AG04450 (cell line): ENCODE results near the gene MACROD2. TPM values are rescaled to one million over a fixed set of nuclear protein-coding genes. Genes with fewer than 3 reads are reported as not detected.

Experiments
- CTCF ChIA-PET: fragments of 300-600, 350-600 bp; formaldehyde crosslinking; extraction: SDS; loops from one replicate; lab custom pipeline; 2022; ENCODE audit warnings: antibody characterized with exemption, inconsistent platforms; lab: Charles Lee
- POLR2A ChIA-PET: fragments of 350-600 bp; formaldehyde crosslinking; extraction: SDS; loops from one replicate; lab custom pipeline; 2021; ENCODE audit warnings: antibody characterized with exemption, inconsistent platforms; lab: Yijun Ruan, JAX
- DNase-seq: peaks from one replicate; pipeline ENCODE4 v3.0.0-alpha.2; 2011; ENCODE audit warnings: low read depth, low spot score
- H3K27ac ChIP-seq: one replicate; pipeline ENCODE4 v1.5.1; 2012; ENCODE audit warnings: low read depth, low read length, control low read depth
- H3K27me3 ChIP-seq: one replicate; pipeline ENCODE4 v1.6.0; 2012; ENCODE audit warnings: low read length; ENCODE audit not compliant: control insufficient read depth, insufficient read depth
- H3K4me3 ChIP-seq: 2 replicates; pipeline ENCODE4 v1.5.1; 2011; ENCODE audit warnings: mild to moderate bottlenecking, low read depth, low read length, control low read depth
- H3K9me3 ChIP-seq: 2 replicates; pipeline ENCODE4 v1.5.1; 2012; ENCODE audit warnings: low read length; ENCODE audit not compliant: control insufficient read depth, insufficient read depth
- CTCF ChIP-seq: IDR thresholded peaks from 2 replicates; pipeline ENCODE4 v1.5.1; 2011; ENCODE audit warnings: low read depth, low read length, control low read depth, inconsistent platforms
- polyA plus RNA-seq: library from polyadenylated mRNA; depleted of rRNA; stranded (reverse); fragments of >200 nt; gene quantifications from 2 replicates; pipeline ENCODE4 v1.2.3, GENCODE V29; 2011

The MACROD2 gene
- polyA plus RNA-seq, 1 experiment, result 0.02 TPM

GRCh38 chr20:14744723-14745122, 749.4 kb downstream of the MACROD2 start:
- ChIA-PET CTCF (interaction anchor here (1.0 kb wide), 1 partner anchor 1731 kb away, joined by 3 read pairs; no protein-coding TSS in a partner anchor), POLR2A (no interaction called here)
- Histone ChIP-seq H3K27ac (no peak overlapping the region), H3K9me3 (no peaks in the 10 kb centered on the region), H3K4me3 (no peak overlapping the region), H3K27me3 (no peaks in the 10 kb centered on the region)
- no peak for TF ChIP-seq CTCF
- no peak for DNase-seq

GRCh38 chr20:14745830-14746229, 750.5 kb downstream of the MACROD2 start:
- Histone ChIP-seq H3K4me3 (no peak overlapping the region), H3K27me3 (no peaks in the 10 kb centered on the region), H3K27ac (no peak overlapping the region), H3K9me3 (no peaks in the 10 kb centered on the region)
- DNase-seq, result no peak
- no peak for TF ChIP-seq CTCF
- POLR2A ChIA-PET, result no interaction called here
- CTCF ChIA-PET, result no interaction called here

- no peaks in the 10 kb centered on the region for H3K9me3 ChIP-seq
- DNase-seq, result no peak
- ChIA-PET POLR2A (no interaction called here), CTCF (no interaction called here)
- H3K4me3 ChIP-seq, result no peak overlapping the region
- H3K27ac ChIP-seq, result no peak overlapping the region
- no peaks in the 10 kb centered on the region for H3K27me3 ChIP-seq
- no peak for TF ChIP-seq CTCF
These were observed 755.9 kb downstream of the MACROD2 start for GRCh38 chr20:14751191-14751590.

- H3K9me3 ChIP-seq, result no peaks in the 10 kb centered on the region
- POLR2A ChIA-PET, result no interaction called here
- H3K27me3 ChIP-seq, result no peaks in the 10 kb centered on the region
- H3K4me3 ChIP-seq, result no peak overlapping the region
- no peak for DNase-seq
- H3K27ac ChIP-seq, result no peak overlapping the region
- CTCF ChIA-PET, result interaction anchor here (1.2 kb wide), 1 partner anchor 424 kb away, joined by 3 read pairs; no protein-coding TSS in a partner anchor
- TF ChIP-seq CTCF, result no peak
These were observed 762.4 kb downstream of the MACROD2 start for GRCh38 chr20:14757728-14758127.

GRCh38 chr20:14758356-14758755, 763.0 kb downstream of the MACROD2 start:
- no peak for TF ChIP-seq CTCF
- Histone ChIP-seq H3K9me3 (no peaks in the 10 kb centered on the region), H3K27ac (no peak overlapping the region), H3K4me3 (no peak overlapping the region), H3K27me3 (no peaks in the 10 kb centered on the region)
- DNase-seq, result no peak
- ChIA-PET CTCF (interaction anchor here (1.2 kb wide), 1 partner anchor 424 kb away, joined by 3 read pairs; no protein-coding TSS in a partner anchor), POLR2A (no interaction called here)
